8988T (cell line): ENCODE results near the gene SETX.
A peak's percentile ranks its signal among the peaks of the same experiment; 100 is the strongest.
"Not testable (repeated sequence)": the region's sequence is repeated elsewhere in the genome, so short reads cannot be mapped to it uniquely, and the experiment has no call there.

Experiments used
- DNase-seq: peaks from one replicate; pipeline ENCODE4 v3.0.0; 2011

Gene SETX

GRCh38 chr9:132354637-132355355 is at the start of gene SETX:
Gene SETX (minus strand): TSS chr9:132354986. CDS start chr9:132349428, 5,558 bp downstream.
- DNase-seq: peak; percentile 96

GRCh38 chr9:132404228-132404881 is 49.6 kb upstream of the SETX start:
- no peak for DNase-seq

GRCh38 chr9:132401824-132402223 is 47.0 kb upstream of the SETX start:
- DNase-seq: no peak

- no peak for DNase-seq
Observed at GRCh38 chr9:132395560-132395959, 40.8 kb upstream of the SETX start.

GRCh38 chr9:132391449-132391848 is 36.7 kb upstream of the SETX start:
- no peak for DNase-seq

GRCh38 chr9:132390966-132391365 is 36.2 kb upstream of the SETX start:
- DNase-seq: no peak

- DNase-seq: no peak
Observed at GRCh38 chr9:132387133-132387532, 32.3 kb upstream of the SETX start.

GRCh38 chr9:132384376-132384775 is 29.6 kb upstream of the SETX start:
- DNase-seq: no peak

GRCh38 chr9:132383462-132383883 is 28.7 kb upstream of the SETX start:
- no peak for DNase-seq

- DNase-seq: no peak
Observed at GRCh38 chr9:132381966-132382541, 27.3 kb upstream of the SETX start.

GRCh38 chr9:132378416-132378815 is 23.6 kb upstream of the SETX start:
- DNase-seq: not testable (repeated sequence)

- DNase-seq: not testable (repeated sequence)
Observed at GRCh38 chr9:132377769-132378168, 23.0 kb upstream of the SETX start.

GRCh38 chr9:132372177-132373095 is 17.6 kb upstream of the SETX start:
- DNase-seq: no peak

GRCh38 chr9:132370592-132370991 is 15.8 kb upstream of the SETX start:
- no peak for DNase-seq

- no peak for DNase-seq
Observed at GRCh38 chr9:132369421-132369820, 14.6 kb upstream of the SETX start.

GRCh38 chr9:132367613-132368313 is 13.0 kb upstream of the SETX start:
- no peak for DNase-seq

- no peak for DNase-seq
Observed at GRCh38 chr9:132366481-132366880, 11.7 kb upstream of the SETX start.

GRCh38 chr9:132365986-132366385 is 11.2 kb upstream of the SETX start:
- DNase-seq: no peak

- no peak for DNase-seq
Observed at GRCh38 chr9:132364068-132364467, 9.3 kb upstream of the SETX start.

GRCh38 chr9:132357764-132358163 is 3.0 kb upstream of the SETX start:
- DNase-seq: no peak

- no peak for DNase-seq
Observed at GRCh38 chr9:132356324-132356924, 1.6 kb upstream of the SETX start.
